ENCODE measurements around the gene MED16.
"Not testable (repeated sequence)": the region's sequence is repeated elsewhere in the genome, so short reads cannot be mapped to it uniquely, and the experiment has no call there.

Gene MED16

DNA sequence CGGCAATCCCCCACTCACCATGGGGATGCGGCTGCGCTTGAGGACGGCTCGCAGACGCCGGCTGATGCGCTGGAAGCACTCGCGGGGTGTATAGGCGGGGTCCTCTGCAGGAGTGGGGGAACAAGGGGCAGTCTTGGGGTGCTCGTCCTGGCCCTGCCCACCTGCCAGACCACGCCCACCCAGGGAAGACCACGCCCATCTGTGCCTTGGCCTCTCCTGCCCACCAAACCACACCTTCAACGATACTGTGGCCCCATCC lies 7.0 kb upstream of the MED16 start:
- no peak overlapping the region for H3K27ac ChIP-seq
- DNase-seq (ENCODE audit: low spot score) = no peak

DNA sequence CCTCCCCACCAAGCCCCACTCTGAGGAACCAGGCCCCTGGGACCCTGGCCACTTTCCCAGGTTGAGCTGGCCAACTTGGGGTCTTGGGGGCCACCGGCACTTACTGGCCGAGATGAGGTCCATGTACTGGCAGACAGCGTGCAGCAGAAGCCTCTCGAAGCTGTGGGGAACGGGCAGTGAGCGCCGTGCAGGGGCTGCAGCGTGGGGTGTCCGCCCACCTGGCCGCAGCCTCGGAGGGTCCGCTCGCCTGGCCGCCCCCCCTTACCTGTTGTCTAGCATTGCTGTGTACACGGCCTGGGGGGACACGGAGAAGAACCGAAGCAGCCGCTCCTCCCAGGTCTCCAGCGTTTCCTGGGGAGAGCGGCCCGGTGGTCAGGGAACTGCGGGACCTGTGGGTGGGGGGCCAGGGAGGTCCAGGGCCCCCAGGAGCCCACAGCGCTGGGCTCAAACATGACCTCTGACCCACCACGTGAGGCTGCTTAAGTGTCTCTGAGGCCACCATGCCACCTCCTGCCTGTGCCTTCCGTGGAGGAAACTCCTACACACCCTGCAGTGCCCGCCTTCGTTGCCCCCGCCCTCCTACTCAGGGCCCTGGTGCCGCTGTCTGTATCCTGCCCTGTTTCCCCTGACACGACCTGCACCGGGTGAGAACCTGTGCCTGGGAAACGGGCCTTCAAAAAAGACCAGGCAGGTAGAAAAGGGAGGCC lies 6.5 kb upstream of the MED16 start:
- DNase-seq (ENCODE audit: low spot score) = no peak
- Histone ChIP-seq H3K4me3 (no peak overlapping the region), H3K27ac (no peak overlapping the region)
- TF ChIP-seq, protein P1, sequence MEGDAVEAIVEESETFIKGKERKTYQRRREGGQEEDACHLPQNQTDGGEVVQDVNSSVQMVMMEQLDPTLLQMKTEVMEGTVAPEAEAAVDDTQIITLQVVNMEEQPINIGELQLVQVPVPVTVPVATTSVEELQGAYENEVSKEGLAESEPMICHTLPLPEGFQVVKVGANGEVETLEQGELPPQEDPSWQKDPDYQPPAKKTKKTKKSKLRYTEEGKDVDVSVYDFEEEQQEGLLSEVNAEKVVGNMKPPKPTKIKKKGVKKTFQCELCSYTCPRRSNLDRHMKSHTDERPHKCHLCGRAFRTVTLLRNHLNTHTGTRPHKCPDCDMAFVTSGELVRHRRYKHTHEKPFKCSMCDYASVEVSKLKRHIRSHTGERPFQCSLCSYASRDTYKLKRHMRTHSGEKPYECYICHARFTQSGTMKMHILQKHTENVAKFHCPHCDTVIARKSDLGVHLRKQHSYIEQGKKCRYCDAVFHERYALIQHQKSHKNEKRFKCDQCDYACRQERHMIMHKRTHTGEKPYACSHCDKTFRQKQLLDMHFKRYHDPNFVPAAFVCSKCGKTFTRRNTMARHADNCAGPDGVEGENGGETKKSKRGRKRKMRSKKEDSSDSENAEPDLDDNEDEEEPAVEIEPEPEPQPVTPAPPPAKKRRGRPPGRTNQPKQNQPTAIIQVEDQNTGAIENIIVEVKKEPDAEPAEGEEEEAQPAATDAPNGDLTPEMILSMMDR (IDR thresholded peaks at IDR 0.05) = no peak

More for the DNA sequence above, 7.0 kb upstream of the MED16 start:
- no peak overlapping the region for H3K4me3 ChIP-seq
- TF ChIP-seq, protein P1 (IDR thresholded peaks at IDR 0.05) = no peak

DNA sequence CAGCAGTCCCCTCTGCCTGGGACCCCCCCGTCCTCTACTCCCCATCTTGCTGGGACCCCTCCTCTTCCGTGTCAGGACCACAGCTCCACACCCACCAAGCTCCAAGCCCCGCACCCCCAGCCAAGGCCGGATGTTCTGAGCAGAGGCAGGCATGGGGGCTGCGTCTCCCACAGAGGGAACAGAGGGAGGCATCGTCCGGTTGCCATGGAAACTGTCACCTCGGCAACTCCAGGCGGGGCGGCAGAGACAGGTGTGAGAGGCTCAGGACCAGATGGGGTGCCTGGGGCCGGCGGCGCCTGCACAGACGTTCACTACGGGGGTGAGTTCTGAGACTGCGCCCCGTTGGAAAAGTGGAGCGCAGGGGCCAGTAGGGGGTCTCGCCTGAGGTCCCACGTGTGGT lies 5.7 kb upstream of the MED16 start:
- no peak for DNase-seq (ENCODE audit: low spot score)
- H3K27ac ChIP-seq = no peak overlapping the region
- TF ChIP-seq, protein P1 (IDR thresholded peaks at IDR 0.05) = no peak

DNA sequence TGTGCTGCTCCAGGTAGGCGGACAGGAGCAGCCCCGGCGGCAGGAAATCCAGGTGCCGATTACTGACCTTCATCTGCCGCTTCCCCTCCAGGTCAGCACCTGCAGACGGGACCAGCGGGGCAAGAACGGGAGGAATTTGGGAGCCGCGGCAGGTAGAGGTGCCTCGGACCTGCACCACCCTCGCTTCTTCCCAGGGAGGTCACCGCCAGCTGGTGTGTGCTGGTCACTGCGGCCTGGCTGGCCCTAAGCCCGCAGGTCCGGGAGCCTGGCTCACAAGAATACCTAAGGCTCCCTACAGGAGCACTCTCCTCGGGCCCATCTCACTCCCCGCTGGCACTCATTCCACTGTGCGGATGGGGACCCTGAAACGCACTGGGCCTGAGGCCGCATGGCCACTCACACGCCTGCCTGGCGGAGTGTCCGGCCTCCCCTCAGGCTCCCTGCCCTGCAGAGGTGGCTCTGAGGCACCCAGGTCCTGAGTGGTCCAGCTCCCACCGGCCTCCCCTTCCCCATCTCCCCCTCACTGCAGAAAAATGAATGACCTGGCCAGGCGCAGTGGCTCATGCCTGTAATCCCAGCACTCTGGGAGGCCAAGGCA lies 4.6 kb upstream of the MED16 start:
- Histone ChIP-seq H3K4me3 (no peak overlapping the region), H3K27ac (no peak overlapping the region)
- TF ChIP-seq, protein P1 (IDR thresholded peaks at IDR 0.05) = no peak
- no peak for DNase-seq (ENCODE audit: low spot score)

More for the DNA sequence above, 5.7 kb upstream of the MED16 start:
- no peak overlapping the region for H3K4me3 ChIP-seq

DNA sequence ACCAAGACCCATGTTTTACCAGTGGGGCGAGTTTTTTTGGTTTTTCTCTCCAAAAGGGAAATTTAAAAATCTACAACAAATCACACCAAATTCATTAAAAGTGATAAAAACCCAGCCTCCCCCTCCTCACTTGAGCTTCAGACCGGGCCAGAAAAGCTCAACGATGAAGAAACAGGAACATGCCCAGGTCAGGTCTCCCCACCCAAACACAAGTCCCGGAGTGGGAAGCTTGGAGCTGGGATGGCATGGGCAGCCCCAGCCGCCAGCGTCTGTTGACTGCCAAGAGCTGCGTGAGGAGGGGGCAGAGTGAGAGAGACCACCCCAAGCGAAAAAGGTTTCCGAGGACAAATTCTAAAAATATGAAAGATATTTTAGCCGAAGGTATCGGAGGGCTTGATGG lies 4.0 kb upstream of the MED16 start:
- no peak overlapping the region for H3K27ac ChIP-seq
- H3K4me3 ChIP-seq = no peak overlapping the region
- TF ChIP-seq, protein P1 (IDR thresholded peaks at IDR 0.05) = no peak
- DNase-seq (ENCODE audit: low spot score) = no peak

DNA sequence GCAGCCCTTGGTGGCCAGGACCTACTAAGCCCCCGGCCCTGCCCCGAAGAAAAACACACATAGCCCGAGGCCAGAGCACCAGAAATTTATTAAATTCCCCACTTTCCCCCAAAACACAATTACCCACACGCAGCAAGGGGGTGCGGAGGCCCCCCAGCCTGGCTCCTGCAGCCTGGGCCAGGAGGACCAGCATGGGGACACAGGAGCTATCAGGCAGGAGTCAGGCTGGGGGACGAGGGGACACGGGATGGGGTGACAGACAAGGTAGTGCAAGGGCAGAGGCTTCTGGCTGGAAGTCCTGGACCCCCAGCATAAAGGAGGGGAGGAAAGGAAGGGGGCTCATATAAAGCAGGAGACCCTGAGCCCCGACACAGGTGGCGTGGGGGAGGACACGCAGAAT lies 3.4 kb upstream of the MED16 start:
- Histone ChIP-seq H3K27ac (no peak overlapping the region), H3K4me3 (no peak overlapping the region)
- TF ChIP-seq, protein P1 (IDR thresholded peaks at IDR 0.05) = no peak
- no peak for DNase-seq (ENCODE audit: low spot score)

DNA sequence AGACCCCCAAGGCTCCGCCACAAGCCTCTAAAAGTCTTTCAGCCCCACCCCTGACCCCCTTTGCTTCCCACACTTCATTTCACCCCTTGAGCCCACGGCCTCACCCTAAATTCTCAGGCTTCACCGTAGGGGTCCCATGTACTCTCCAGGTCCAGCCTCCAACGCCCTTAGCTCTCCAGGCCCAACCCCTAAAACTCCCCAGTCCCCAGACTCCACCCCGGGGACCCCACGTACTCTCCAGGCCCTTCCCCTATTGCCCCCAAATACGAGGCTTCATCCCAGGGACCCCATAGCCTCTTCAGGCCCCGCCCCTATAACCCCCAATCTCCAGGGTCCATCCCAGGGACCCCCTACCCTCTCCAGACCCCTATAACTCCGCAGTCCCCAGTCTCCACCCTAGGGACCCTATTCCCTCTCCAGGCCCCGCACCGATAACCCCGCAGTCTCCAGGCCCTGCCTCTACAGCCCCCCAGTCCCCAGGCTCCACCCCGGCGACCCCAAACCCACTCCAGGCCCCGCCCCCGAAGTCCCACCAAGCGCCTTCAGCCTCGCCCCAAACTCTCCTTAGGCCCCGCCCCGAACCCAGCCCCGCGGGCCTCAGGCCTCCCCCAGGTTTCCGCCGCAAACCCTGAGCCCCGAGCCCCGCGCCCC lies 619 bp downstream of the MED16 start:
- peak overlapping the region; percentile 84 to 96 for H3K27ac ChIP-seq
- peak overlapping the region; percentile 98 for H3K4me3 ChIP-seq
- no peak for DNase-seq (ENCODE audit: low spot score)
- TF ChIP-seq, protein P1 (IDR thresholded peaks at IDR 0.05) = no peak

DNA sequence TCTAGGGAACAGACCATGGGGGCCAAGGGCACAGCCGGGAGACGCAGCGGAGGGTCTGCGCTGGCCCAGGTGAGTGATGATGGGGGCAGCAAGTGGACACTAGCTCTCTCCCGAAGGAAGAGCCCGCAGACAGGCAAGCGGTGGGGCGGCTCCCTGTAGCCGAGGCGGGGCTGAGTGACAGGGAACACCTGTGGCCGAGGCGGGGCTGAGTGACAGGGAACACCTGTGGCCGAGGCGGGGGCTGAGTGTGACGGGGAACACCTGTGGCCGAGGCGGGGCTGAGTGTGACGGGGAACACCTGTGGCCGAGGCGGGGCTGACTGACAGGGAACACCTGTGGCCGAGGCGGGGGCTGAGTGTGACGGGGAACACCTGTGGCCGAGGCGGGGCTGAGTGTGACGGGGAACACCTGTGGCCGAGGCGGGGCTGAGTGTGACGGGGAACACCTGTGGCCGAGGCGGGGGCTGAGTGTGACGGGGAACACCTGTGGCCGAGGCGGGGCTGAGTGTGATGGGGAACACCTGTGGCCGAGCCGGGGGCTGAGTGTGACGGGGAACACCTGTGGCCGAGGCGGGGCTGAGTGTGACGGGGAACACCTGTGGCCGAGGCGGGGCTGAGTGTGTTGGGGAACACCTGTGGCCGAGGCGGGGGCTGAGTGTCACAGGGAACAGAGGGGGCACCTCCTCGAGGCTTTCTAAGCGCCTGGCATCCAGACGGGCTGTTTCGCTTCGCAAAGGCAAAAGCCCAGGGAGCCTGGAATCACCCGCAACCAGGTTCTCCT lies 1.4 kb downstream of the MED16 start:
- peak overlapping the region in 1 of 2 donors; percentile 84 for H3K27ac ChIP-seq
- peak overlapping the region; percentile 98 for H3K4me3 ChIP-seq

More for the DNA sequence above, 1.4 kb downstream of the MED16 start:
- not testable (repeated sequence) for DNase-seq (ENCODE audit: low spot score)
